H1 (cell line): Measurements from ENCODE around the gene GTPBP1. TPM values are rescaled to one million over a fixed set of nuclear protein-coding genes. Genes with fewer than 3 reads are reported as not detected.

Experiments
- CTCF ChIA-PET: fragments of 300-600 bp; sonication (Branson Sonifier 250); formaldehyde crosslinking; loops from one replicate; lab custom pipeline; 2021; ENCODE audit not compliant: partially characterized antibody; lab: Charles Lee
- POLR2A ChIA-PET: fragments of 300-600 bp; sonication (Branson Sonifier 250); formaldehyde crosslinking; loops from one replicate; lab custom pipeline; 2021; ENCODE audit warnings: inconsistent platforms; ENCODE audit not compliant: partially characterized antibody; lab: Charles Lee
- DNase-seq, 2 experiments: peaks; one replicate each; pipeline versions ENCODE4 v3.0.0 to v3.0.0-alpha.2; 2010 to 2022; ENCODE audit warnings: low spot score in 2 of 2, low read depth in 1 of 2, mixed read lengths in 1 of 2
- FAIRE-seq: peaks from 2 replicates; lab custom pipeline; 2011; peaks lifted over from hg19 to GRCh38; lab: Jason Lieb, UNC
- H2AFZ ChIP-seq: 2 replicates; pipeline ENCODE4 v1.8.1; 2012; ENCODE audit warnings: low read length, inconsistent platforms
- H2AK5ac ChIP-seq: 2 replicates; pipeline ENCODE4 v1.6.1; 2013; ENCODE audit warnings: low read depth, low read length
- H2BK120ac ChIP-seq: replicated peaks from 2 replicates; pipeline ENCODE3; 2013; ENCODE audit warnings: low read depth, low read length, inconsistent platforms
- H2BK12ac ChIP-seq: 2 replicates; pipeline ENCODE4 v1.6.1; 2013; ENCODE audit warnings: low read depth, low read length
- H2BK15ac ChIP-seq: 2 replicates; pipeline ENCODE4 v1.6.1; 2013; ENCODE audit warnings: low read length
- H2BK20ac ChIP-seq: 2 replicates; pipeline ENCODE4 v1.6.1; 2013; ENCODE audit warnings: low read length
- H2BK5ac ChIP-seq: 2 replicates; pipeline ENCODE4 v1.6.1; 2013; ENCODE audit warnings: low read depth, low read length
- H3K14ac ChIP-seq: 2 replicates; pipeline ENCODE4 v1.6.1; 2013; ENCODE audit warnings: inconsistent platforms; ENCODE audit not compliant: insufficient read length
- H3K18ac ChIP-seq: 2 replicates; pipeline ENCODE4 v1.6.1; 2013; ENCODE audit warnings: low read length; ENCODE audit errors: extremely low read depth
- H3K23ac ChIP-seq: 2 replicates; pipeline ENCODE4 v1.6.1; 2013; ENCODE audit warnings: inconsistent platforms; ENCODE audit not compliant: insufficient read length
- H3K23me2 ChIP-seq: 2 replicates; pipeline ENCODE4 v1.6.1; 2013; ENCODE audit warnings: low read depth, low read length
- H3K27ac ChIP-seq: 2 replicates; pipeline ENCODE4 v1.6.1; 2011; ENCODE audit warnings: low read depth, low read length, inconsistent platforms
- H3K27me3 ChIP-seq, 4 experiments: replicated peaks in 1 of 4; 1 replicate in 1 of 4; 2 replicates in 3 of 4; pipeline versions ENCODE4 v1.6.1 to v1.8.1; 2011 to 2013; ENCODE audit warnings: low read length in 3 of 4, mild to moderate bottlenecking in 3 of 4, inconsistent platforms in 2 of 4, mixed read lengths in 2 of 4, moderate library complexity in 1 of 4; ENCODE audit not compliant: control insufficient read depth in 3 of 4, insufficient read depth in 3 of 4; ENCODE audit errors: extremely low read depth in 1 of 4
- H3K36me3 ChIP-seq, 4 experiments: 2 replicates each; pipeline versions ENCODE4 v1.6.1 to v1.8.1; 2011 to 2013; ENCODE audit warnings: mild to moderate bottlenecking in 4 of 4, low read length in 3 of 4, moderate library complexity in 2 of 4, control low read depth in 1 of 4, inconsistent platforms in 1 of 4; ENCODE audit not compliant: insufficient read depth in 4 of 4, control insufficient read depth in 2 of 4
- H3K4ac ChIP-seq: replicated peaks from 2 replicates; pipeline ENCODE3; 2013; ENCODE audit warnings: low read length, low read depth, mixed read lengths, inconsistent platforms; ENCODE audit not compliant: insufficient read length
- H3K4me1 ChIP-seq, 4 experiments: replicated peaks in 1 of 4; 1 replicate in 1 of 4; 2 replicates in 3 of 4; pipeline versions ENCODE4 v1.6.1 to v1.8.1; 2011 to 2013; ENCODE audit warnings: low read length in 3 of 4, inconsistent platforms in 2 of 4, mixed read lengths in 1 of 4; ENCODE audit not compliant: insufficient read depth in 4 of 4, control insufficient read depth in 3 of 4
- H3K4me2 ChIP-seq, 2 experiments: 2 replicates each; pipeline versions ENCODE4 v1.6.1 to v1.8.1; 2011 to 2013; ENCODE audit warnings: low read depth in 2 of 2, low read length in 2 of 2, control low read depth in 1 of 2, inconsistent platforms in 1 of 2, mild to moderate bottlenecking in 1 of 2; ENCODE audit not compliant: insufficient read depth in 1 of 2
- H3K4me3 ChIP-seq, 4 experiments: fragments of 200-600, 300-600 bp in 1 of 4; sonication (generic), shearing (Covaris generic), sonication (Bioruptor Twin) in 1 of 4; 2 replicates each; pipeline versions ENCODE4 v1.5.1 to v1.8.1; 2011 to 2016; ENCODE audit warnings: low read length in 4 of 4, low read depth in 3 of 4, control low read depth in 2 of 4, inconsistent platforms in 2 of 4, mild to moderate bottlenecking in 2 of 4, mixed read lengths in 1 of 4, moderate library complexity in 1 of 4; ENCODE audit not compliant: insufficient read depth in 2 of 4; ENCODE audit errors: extremely low read depth in 1 of 4
- H3K56ac ChIP-seq: replicated peaks from 2 replicates; pipeline ENCODE3; 2013; ENCODE audit warnings: low read depth, mild to moderate bottlenecking, mixed read lengths, low read length, inconsistent platforms; ENCODE audit not compliant: insufficient read length
- H3K79me1 ChIP-seq: 2 replicates; pipeline ENCODE4 v1.6.1; 2013; ENCODE audit warnings: low read depth, low read length, control low read depth
- H3K79me2 ChIP-seq, 2 experiments: 2 replicates each; pipeline versions ENCODE4 v1.6.1 to v1.8.1; 2012 to 2013; ENCODE audit warnings: low read length in 2 of 2, mild to moderate bottlenecking in 2 of 2, inconsistent platforms in 1 of 2; ENCODE audit not compliant: insufficient read depth in 2 of 2, control insufficient read depth in 1 of 2
- H3K9ac ChIP-seq, 4 experiments: replicated peaks in 1 of 4; 1 replicate in 1 of 4; 2 replicates in 3 of 4; pipeline versions ENCODE4 v1.6.1 to v1.8.1; 2011 to 2013; ENCODE audit warnings: low read depth in 3 of 4, low read length in 3 of 4, control low read depth in 2 of 4, mild to moderate bottlenecking in 2 of 4, moderate library complexity in 2 of 4, inconsistent platforms in 1 of 4; ENCODE audit errors: extremely low read depth in 1 of 4
- H3K9me3 ChIP-seq, 2 experiments: 2 replicates each; pipeline versions ENCODE4 v1.6.1 to v1.8.1; 2012 to 2013; ENCODE audit warnings: mild to moderate bottlenecking in 2 of 2, moderate library complexity in 2 of 2, control low read depth in 1 of 2, inconsistent platforms in 1 of 2, low read depth in 1 of 2, low read length in 1 of 2, mixed read lengths in 1 of 2; ENCODE audit not compliant: insufficient read depth in 2 of 2
- H4K20me1 ChIP-seq, 2 experiments: replicated peaks in 1 of 2; 2 replicates each; pipeline versions ENCODE3 to v1.8.1; 2011 to 2013; ENCODE audit warnings: inconsistent platforms in 2 of 2, low read length in 2 of 2, mild to moderate bottlenecking in 1 of 2; ENCODE audit not compliant: insufficient read depth in 2 of 2, control insufficient read depth in 1 of 2
- H4K5ac ChIP-seq: 2 replicates; pipeline ENCODE4 v1.6.1; 2013; ENCODE audit warnings: low read length, low read depth, mixed read lengths, inconsistent platforms; ENCODE audit not compliant: insufficient read length
- H4K8ac ChIP-seq: 2 replicates; pipeline ENCODE4 v1.8.0; 2013; ENCODE audit warnings: mild to moderate bottlenecking, moderate library complexity, low read length, inconsistent platforms; ENCODE audit not compliant: insufficient read depth; ENCODE audit errors: extremely low read depth
- H4K91ac ChIP-seq: replicated peaks from 2 replicates; pipeline ENCODE3; 2013; ENCODE audit warnings: low read length, mixed read lengths, inconsistent platforms; ENCODE audit not compliant: insufficient read length
- EP300 ChIP-seq, 2 experiments: IDR thresholded peaks; 1 replicate in 1 of 2; 2 replicates in 1 of 2; pipeline ENCODE4 v1.6.1; 2011 to 2012; ENCODE audit warnings: low read depth in 2 of 2, low read length in 2 of 2, mild to moderate bottlenecking in 2 of 2, borderline replicate concordance in 1 of 2, inconsistent platforms in 1 of 2, moderate library complexity in 1 of 2
- GABPA ChIP-seq: IDR thresholded peaks from 2 replicates; pipeline ENCODE4 v1.6.1; 2011; ENCODE audit warnings: mild to moderate bottlenecking, low read length, moderate library complexity, borderline replicate concordance; ENCODE audit not compliant: insufficient read depth
- MAFK ChIP-seq: IDR thresholded peaks from 2 replicates; pipeline ENCODE4 v1.6.1; 2012; ENCODE audit warnings: low read depth, mild to moderate bottlenecking, improper control_type of control experiment, low read length
- PHF8 ChIP-seq: fragments of 200-600 bp; sonication (generic); conservative IDR thresholded peaks from 2 replicates; pipeline ENCODE4 v1.7.1; 2012; ENCODE audit warnings: low read depth, mild to moderate bottlenecking, inconsistent platforms, low read length, moderate library complexity
- POLR2AphosphoS5 ChIP-seq: IDR thresholded peaks from 2 replicates; pipeline ENCODE4 v1.6.1; 2011; ENCODE audit warnings: low read depth, low read length
- RAD21 ChIP-seq, 2 experiments: IDR thresholded peaks in 1 of 2; conservative IDR thresholded peaks in 1 of 2; 2 replicates each; pipeline ENCODE4 v1.6.1; 2011; ENCODE audit warnings: low read depth in 2 of 2, low read length in 2 of 2, improper control_type of control experiment in 1 of 2, inconsistent platforms in 1 of 2, mild to moderate bottlenecking in 1 of 2, moderate library complexity in 1 of 2
- TAF7 ChIP-seq: optimal IDR thresholded peaks from 2 replicates; pipeline ENCODE3; 2011; ENCODE audit warnings: low read depth, mild to moderate bottlenecking, inconsistent platforms, low read length, moderate library complexity, borderline replicate concordance
- TBP ChIP-seq: IDR thresholded peaks from 2 replicates; pipeline ENCODE4 v1.6.1; 2011; ENCODE audit warnings: low read depth, low read length, improper control_type of control experiment
- WGBS, 2 experiments: shearing (Covaris generic) in 1 of 2; methylation state at CpG; one replicate each; pipeline versions ENCODE4 v1.1.6 to v1.1.7; 2013 to 2015; ENCODE audit warnings: low lambda C conversion rate in 2 of 2, mixed read lengths in 2 of 2, inconsistent platforms in 1 of 2, low coverage in 1 of 2, missing lambda C conversion rate in 1 of 2; ENCODE audit not compliant: insufficient replicate concordance in 2 of 2, insufficient coverage in 1 of 2, insufficient read length in 1 of 2; ENCODE audit errors: extremely low coverage in 1 of 2, missing lambda C conversion rate in 1 of 2; 5-methylcytosine and 5-hydroxymethylcytosine counted together
- polyA plus RNA-seq, 7 experiments: library from polyadenylated mRNA; depleted of rRNA in 3 of 7; stranded (reverse) in 5 of 7; unstranded in 2 of 7; fragments of >200 nt in 5 of 7; fragments of 200-250 nt in 2 of 7; gene quantifications; 1 replicate in 5 of 7; 2 replicates in 1 of 7; 4 replicates in 1 of 7; pipeline versions ENCODE4 v1.2.1 to v1.2.3, GENCODE V29; 2011 to 2013; ENCODE audit warnings: missing spikeins in 2 of 7, mixed read lengths in 2 of 7
- total RNA-seq: library from RNA; stranded (reverse); fragmentation: NEBNext Ultra II Directional; extraction: Animal tissue kit (Norgen Biotek cat#: 25700); gene quantifications from 2 replicates; pipeline ENCODE4 v1.2.1, GENCODE V29; 2021
- TF ChIP-seq, protein P1 (sequence below): IDR thresholded peaks from 2 replicates; pipeline ENCODE4 v1.6.1; 2012; ENCODE audit warnings: inconsistent platforms

Gene GTPBP1
- total and polyA plus RNA-seq, 2 of the 8 experiments (the other 6 are each of a cell fraction or from before 2014, with no cell fraction given) = 53.1 to 91.8 TPM

DNA sequence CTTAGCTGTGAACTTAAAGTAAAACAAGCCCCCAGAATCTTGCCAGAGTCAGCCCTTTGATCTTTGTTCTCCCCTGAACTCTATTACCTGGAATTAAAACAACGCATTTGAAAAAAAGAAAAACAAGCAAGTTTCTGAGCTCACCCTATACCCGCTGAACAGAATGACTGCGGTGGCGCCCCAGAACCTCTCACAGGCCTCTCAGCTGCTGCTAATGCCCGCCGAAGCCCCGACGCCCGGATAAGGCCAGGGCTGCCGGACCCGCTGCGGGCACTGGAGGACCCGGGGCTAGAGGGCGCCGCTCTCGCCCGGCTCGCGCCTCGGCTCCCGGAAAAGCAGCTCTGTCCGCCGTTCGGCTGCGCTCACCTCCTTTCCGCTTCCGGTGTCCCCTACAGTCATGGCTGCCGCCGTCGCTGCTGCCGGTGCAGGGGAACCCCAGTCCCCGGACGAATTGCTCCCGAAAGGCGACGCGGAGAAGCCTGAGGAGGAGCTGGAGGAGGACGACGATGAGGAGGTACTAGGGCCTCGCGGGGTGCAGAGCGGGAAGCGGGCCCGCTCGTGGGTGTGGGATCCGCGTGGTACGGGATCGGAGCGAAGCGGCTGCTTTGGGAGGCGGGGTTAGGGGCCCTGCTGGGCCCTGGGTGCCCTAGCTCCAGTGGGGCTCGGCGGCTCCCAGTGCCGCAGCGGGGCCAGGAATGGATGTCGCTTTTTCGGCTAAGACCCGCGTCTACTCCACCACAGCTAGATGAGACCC lies 24.0 kb upstream of the GTPBP1 start, which contains the start of gene TOMM22:
Gene TOMM22 (plus strand): TSS at position 376 of the 754 bp plus-strand sequence. CDS start 22 bp downstream, at position 398.
- Histone ChIP-seq H3K27me3 (no peaks in the 10 kb centered on the region), H3K23ac (no peak within 1 kb of the TSS), H3K56ac (peak within 1 kb of the TSS; percentile 54), H3K9me3 (peaks cover 5 to 8% of the 10 kb centered on the region in 2 experiments; a peak in 3 of 4 replicates), H4K91ac (peak within 1 kb of the TSS; percentile 84), H3K14ac (no peak within 1 kb of the TSS), H4K20me1 (peaks cover 3 to 4% of the 10 kb centered on the region in 2 experiments), H4K5ac (peak within 1 kb of the TSS; percentile 95), H2AFZ (peak within 1 kb of the TSS; percentile 83; the same call in 1 of the 2 replicates), H3K4me2 (peak within 1 kb of the TSS; percentile 57 to 81), H4K8ac (peak within 1 kb of the TSS; percentile 99), H3K9ac (peak within 1 kb of the TSS; percentile 55 to 93 (median 84)), H3K36me3 (peaks cover 10 to 35% (median 21%) of the 10 kb centered on the region in 4 experiments), H2AK5ac (peak within 1 kb of the TSS; percentile 88; the same call in 1 of the 2 replicates), H2BK120ac (no peak within 1 kb of the TSS), H3K4me1 (peaks cover 0 to 3% (median 1%) of the 10 kb centered on the region in 4 experiments; a peak in 3 of 7 replicates), H3K4me3 (peak within 1 kb of the TSS; percentile 86 to 96 (median 94)), H3K23me2 (peaks cover 6% of the 10 kb centered on the region), H3K18ac (peak within 1 kb of the TSS; percentile 99), H3K4ac (peak within 1 kb of the TSS; percentile 87), H2BK15ac (no peak within 1 kb of the TSS), H2BK5ac (peak within 1 kb of the TSS; percentile 96), H3K27ac (peak within 1 kb of the TSS; percentile 90), H3K79me1 (peaks cover 4% of the 10 kb centered on the region; the same call in 1 of the 2 replicates), H2BK20ac (no peak within 1 kb of the TSS), H2BK12ac (no peak within 1 kb of the TSS), H3K79me2 (peaks cover 7 to 12% of the 10 kb centered on the region in 2 experiments; a peak in 3 of 4 replicates)
- ChIA-PET POLR2A (interaction anchor here (0.6 to 8.6 kb wide), 24 partner anchors 9 to 326 kb away, joined by 3 to 123 read pairs (median 4); partner anchors contain the start of genes DMC1, GTPBP1 and JOSD1), CTCF (interaction anchor here (0.6 to 2.3 kb wide), 15 partner anchors 12 to 729 kb away, joined by 3 to 18 read pairs (median 3); partner anchors contain the start of gene GTPBP1)
- FAIRE-seq = no peak
- WGBS, 2 experiments = 4% methylated on average over 48 of the region's 60 CpGs; no CpG with 5 or more reads in 1 of the 2 experiments
- peak; percentile 73 to 90 for DNase-seq
- TF ChIP-seq TAF7 (peak; percentile 95), EP300 (IDR thresholded peaks at IDR 0.05; ENCODE audit: borderline replicate concordance in 1 of 2, low read depth in 2 of 2, low read length in 2 of 2) (no peak), GABPA (peak; percentile 97), TBP (peak; percentile 93), MAFK (no peak), RAD21 (IDR thresholded peaks at IDR 0.05 in 1 of 2, conservative IDR thresholded peaks at IDR 0.05 in 1 of 2; ENCODE audit: low read depth in 2 of 2, low read length in 2 of 2) (peak; percentile 21 to 43; a peak in 2 of 4 replicates), PHF8 (peak; percentile 100), POLR2AphosphoS5 (peak; percentile 94)
- TF ChIP-seq, protein P1, sequence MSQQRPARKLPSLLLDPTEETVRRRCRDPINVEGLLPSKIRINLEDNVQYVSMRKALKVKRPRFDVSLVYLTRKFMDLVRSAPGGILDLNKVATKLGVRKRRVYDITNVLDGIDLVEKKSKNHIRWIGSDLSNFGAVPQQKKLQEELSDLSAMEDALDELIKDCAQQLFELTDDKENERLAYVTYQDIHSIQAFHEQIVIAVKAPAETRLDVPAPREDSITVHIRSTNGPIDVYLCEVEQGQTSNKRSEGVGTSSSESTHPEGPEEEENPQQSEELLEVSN = peak; percentile 48; the same call in 1 of the 2 replicates
